Loucy (cell line): ENCODE measurements around the gene C1QL4.

ENCODE experiments used
- H2AFZ ChIP-seq: fragments of 200-600 bp; sonication (generic); 2 replicates; pipeline ENCODE4 v1.6.0; 2016; ENCODE audit warnings: antibody characterized with exemption, mild to moderate bottlenecking, low read length, moderate library complexity
- H3F3A ChIP-seq: fragments of 200-600 bp; 2 replicates; pipeline ENCODE4 v1.6.0; 2016; ENCODE audit warnings: antibody characterized with exemption, low read depth, mild to moderate bottlenecking
- H3K27me3 ChIP-seq: fragments of 200-600 bp; sonication (generic); 2 replicates; pipeline ENCODE4 v1.6.1; 2014; ENCODE audit warnings: low read length, mild to moderate bottlenecking; ENCODE audit not compliant: insufficient read depth, poor library complexity, severe bottlenecking
- H3K36me3 ChIP-seq: fragments of 200-600 bp; sonication (generic); 2 replicates; pipeline ENCODE4 v1.6.1; 2016; ENCODE audit warnings: low read length; ENCODE audit not compliant: insufficient read depth
- H3K4me1 ChIP-seq: fragments of 200-600 bp; sonication (generic); 2 replicates; pipeline ENCODE4 v1.5.1; 2014; ENCODE audit warnings: low read length, mild to moderate bottlenecking; ENCODE audit not compliant: insufficient read depth, poor library complexity, severe bottlenecking
- H3K4me2 ChIP-seq: fragments of 200-600 bp; sonication (generic); 2 replicates; pipeline ENCODE4 v1.6.0; 2014; ENCODE audit warnings: antibody characterized with exemption, low read length, low read depth, mild to moderate bottlenecking; ENCODE audit not compliant: poor library complexity, severe bottlenecking
- H3K4me3 ChIP-seq: fragments of 200-600 bp; sonication (generic); 2 replicates; pipeline ENCODE4 v1.5.1; 2014; ENCODE audit warnings: low read length, mild to moderate bottlenecking, mixed read lengths; ENCODE audit not compliant: poor library complexity, severe bottlenecking
- H3K79me2 ChIP-seq: fragments of 200-600 bp; sonication (generic); 2 replicates; pipeline ENCODE4 v1.6.1; 2014; ENCODE audit warnings: low read length; ENCODE audit not compliant: insufficient read depth
- H3K9ac ChIP-seq: fragments of 200-600 bp; sonication (generic); 2 replicates; pipeline ENCODE4 v1.6.0; 2014; ENCODE audit warnings: mild to moderate bottlenecking, low read depth, low read length, moderate library complexity; ENCODE audit not compliant: poor library complexity, severe bottlenecking
- H3K9me2 ChIP-seq: fragments of 200-600 bp; sonication (generic); replicated peaks from 2 replicates; pipeline ENCODE4 v1.6.1; 2016; ENCODE audit warnings: low read depth, low read length, mixed read lengths
- H3K9me3 ChIP-seq: fragments of 200-600 bp; sonication (generic); 2 replicates; pipeline ENCODE4 v1.6.1; 2014; ENCODE audit warnings: mild to moderate bottlenecking, antibody characterized with exemption, low read length, low read depth; ENCODE audit not compliant: insufficient read depth
- H4K20me1 ChIP-seq: fragments of 200-600 bp; sonication (generic); 2 replicates; pipeline ENCODE4 v1.6.0; 2014; ENCODE audit warnings: antibody characterized with exemption, low read length, mild to moderate bottlenecking; ENCODE audit not compliant: insufficient read depth, poor library complexity, severe bottlenecking
- EZH2phosphoT487 ChIP-seq: fragments of 200-600 bp; IDR thresholded peaks from 2 replicates; pipeline ENCODE4 v1.6.1; 2018; ENCODE audit warnings: antibody characterized with exemption, mild to moderate bottlenecking, moderate library complexity, borderline replicate concordance
- TF ChIP-seq, protein P1 (sequence below): fragments of 200-600 bp; sonication (generic); conservative IDR thresholded peaks from 2 replicates; pipeline ENCODE4 v1.5.1; 2014; ENCODE audit warnings: mild to moderate bottlenecking, antibody characterized with exemption, low read length

The C1QL4 gene

GRCh38 chr12:49339464-49339861 is 2.5 kb upstream of the C1QL4 start:
- Histone ChIP-seq H3K9ac (no peak overlapping the region), H3K4me3 (no peak overlapping the region)

DNA sequence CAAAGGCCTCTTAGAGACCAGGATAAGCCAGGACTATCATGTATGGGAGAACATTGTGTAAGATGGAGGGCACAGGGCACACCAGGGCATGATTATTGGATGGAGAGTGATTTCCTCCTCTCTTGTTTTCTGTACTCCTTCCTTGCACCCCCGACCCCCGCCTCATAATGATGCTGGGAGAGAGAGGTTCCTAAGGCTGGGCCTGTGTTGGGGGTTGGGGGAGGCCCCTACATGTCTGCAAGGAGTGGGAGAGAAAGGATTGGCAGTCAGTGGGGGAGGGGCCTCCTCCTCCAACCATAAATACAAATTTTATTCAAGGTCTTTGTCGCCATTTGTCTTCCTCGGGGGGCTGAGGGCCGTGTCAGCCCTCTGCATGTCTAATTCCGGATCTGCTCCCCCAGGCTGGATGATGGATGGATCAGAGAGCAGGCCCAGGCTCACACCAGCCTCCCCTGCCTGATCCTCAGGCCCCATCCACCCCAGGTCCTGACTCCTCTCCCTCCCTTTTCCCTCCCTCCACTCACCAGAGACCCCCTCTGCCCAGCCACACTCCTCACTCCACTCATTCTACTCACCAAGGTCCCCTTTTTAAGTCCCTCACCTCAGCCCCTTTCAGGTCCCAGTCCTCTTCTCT is 2.0 kb upstream of the C1QL4 start:
- H3K9me2 ChIP-seq, result no peaks in the 10 kb centered on the region
- H3K4me1 ChIP-seq, result peaks cover 14% of the 10 kb centered on the region
- H3K27me3 ChIP-seq, result no peaks in the 10 kb centered on the region
- no peak overlapping the region for H3K4me3 ChIP-seq
- no peaks in the 10 kb centered on the region for H4K20me1 ChIP-seq
- H3K9ac ChIP-seq, result no peak overlapping the region
- no peaks in the 10 kb centered on the region for H3F3A ChIP-seq
- H3K79me2 ChIP-seq, result no peaks in the 10 kb centered on the region
- TF ChIP-seq EZH2phosphoT487, result no peak
- TF ChIP-seq, protein P1, sequence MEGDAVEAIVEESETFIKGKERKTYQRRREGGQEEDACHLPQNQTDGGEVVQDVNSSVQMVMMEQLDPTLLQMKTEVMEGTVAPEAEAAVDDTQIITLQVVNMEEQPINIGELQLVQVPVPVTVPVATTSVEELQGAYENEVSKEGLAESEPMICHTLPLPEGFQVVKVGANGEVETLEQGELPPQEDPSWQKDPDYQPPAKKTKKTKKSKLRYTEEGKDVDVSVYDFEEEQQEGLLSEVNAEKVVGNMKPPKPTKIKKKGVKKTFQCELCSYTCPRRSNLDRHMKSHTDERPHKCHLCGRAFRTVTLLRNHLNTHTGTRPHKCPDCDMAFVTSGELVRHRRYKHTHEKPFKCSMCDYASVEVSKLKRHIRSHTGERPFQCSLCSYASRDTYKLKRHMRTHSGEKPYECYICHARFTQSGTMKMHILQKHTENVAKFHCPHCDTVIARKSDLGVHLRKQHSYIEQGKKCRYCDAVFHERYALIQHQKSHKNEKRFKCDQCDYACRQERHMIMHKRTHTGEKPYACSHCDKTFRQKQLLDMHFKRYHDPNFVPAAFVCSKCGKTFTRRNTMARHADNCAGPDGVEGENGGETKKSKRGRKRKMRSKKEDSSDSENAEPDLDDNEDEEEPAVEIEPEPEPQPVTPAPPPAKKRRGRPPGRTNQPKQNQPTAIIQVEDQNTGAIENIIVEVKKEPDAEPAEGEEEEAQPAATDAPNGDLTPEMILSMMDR, result no peak
- no peak overlapping the region for H3K4me2 ChIP-seq
- peak overlapping the region; percentile 38; the same call in 1 of the 2 replicates for H2AFZ ChIP-seq
- no peaks in the 10 kb centered on the region for H3K9me3 ChIP-seq
- no peaks in the 10 kb centered on the region for H3K36me3 ChIP-seq

More at GRCh38 chr12:49339464-49339861, 2.5 kb upstream of the C1QL4 start:
- Histone ChIP-seq H3K27me3 (no peaks in the 10 kb centered on the region), H3K9me3 (no peaks in the 10 kb centered on the region), H3F3A (no peaks in the 10 kb centered on the region), H3K79me2 (no peaks in the 10 kb centered on the region), H2AFZ (no peak overlapping the region), H3K4me2 (no peak overlapping the region), H4K20me1 (no peaks in the 10 kb centered on the region), H3K9me2 (no peaks in the 10 kb centered on the region), H3K4me1 (peaks cover 14% of the 10 kb centered on the region), H3K36me3 (no peaks in the 10 kb centered on the region)
- TF ChIP-seq, protein P1, result no peak

DNA sequence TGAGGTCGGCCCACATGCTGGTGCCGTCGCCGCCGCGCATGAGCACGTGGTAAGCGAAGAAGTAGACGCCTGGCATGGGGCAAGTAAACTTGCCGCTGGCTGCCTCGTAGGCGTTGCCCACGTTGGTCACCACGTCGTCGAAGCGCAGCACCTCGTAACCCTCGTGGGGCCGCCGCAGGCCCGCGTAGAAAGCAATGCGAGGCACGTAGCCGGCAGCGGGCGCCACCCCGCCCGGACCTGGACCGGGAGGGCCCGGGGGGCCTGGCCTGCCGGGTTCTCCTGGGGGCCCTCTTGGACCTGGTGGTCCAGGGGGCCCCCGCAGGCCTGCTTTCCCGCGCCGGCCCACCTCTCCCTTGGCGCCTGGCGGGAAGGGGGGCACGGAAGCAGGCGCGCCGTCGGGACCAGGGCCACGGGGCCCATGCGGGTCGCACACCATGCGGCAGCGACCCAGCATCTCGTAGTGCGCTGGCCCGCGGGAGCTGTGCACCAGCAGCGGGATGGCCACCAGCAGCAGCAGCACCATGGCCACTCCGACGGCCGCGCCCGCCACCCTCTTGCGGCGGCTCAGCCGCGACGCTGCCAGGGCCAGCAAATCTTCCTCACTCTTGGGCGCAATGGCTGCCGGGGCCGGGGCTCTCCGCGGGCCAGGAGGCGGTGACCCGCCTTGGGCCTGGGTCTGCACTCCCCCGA is 888 bp downstream of the C1QL4 start:
- no peak for TF ChIP-seq EZH2phosphoT487
- TF ChIP-seq, protein P1, result no peak
- no peaks in the 10 kb centered on the region for H3K9me3 ChIP-seq
- H3K9ac ChIP-seq, result no peak overlapping the region
- no peaks in the 10 kb centered on the region for H3K27me3 ChIP-seq
- H3F3A ChIP-seq, result no peaks in the 10 kb centered on the region
- no peaks in the 10 kb centered on the region for H3K79me2 ChIP-seq
- H2AFZ ChIP-seq, result no peak overlapping the region
- H3K36me3 ChIP-seq, result peaks cover under 1% of the 10 kb centered on the region; the same call in 1 of the 2 replicates
- no peak overlapping the region for H3K4me3 ChIP-seq
- no peaks in the 10 kb centered on the region for H4K20me1 ChIP-seq
- no peaks in the 10 kb centered on the region for H3K9me2 ChIP-seq
- peaks cover 14% of the 10 kb centered on the region for H3K4me1 ChIP-seq
- H3K4me2 ChIP-seq, result no peak overlapping the region
